Vagina (tissue), 2 donors: ENCODE results near the gene ZFHX3. TPM values are rescaled to one million over a fixed set of nuclear protein-coding genes. Genes with fewer than 3 reads are reported as not detected.

Experiments
- DNase-seq, 2 donors: peaks; one replicate each; pipeline ENCODE4 v3.0.0-alpha.2; 2017; ENCODE audit errors: extremely low spot score in 2 of 2
- H3K27ac ChIP-seq: fragments of 200-600 bp; sonication (generic); one replicate; pipeline ENCODE4 v1.5.1; 2019
- H3K27me3 ChIP-seq: fragments of 200-600 bp; sonication (generic); one replicate; pipeline ENCODE4 v1.5.1; 2019
- H3K36me3 ChIP-seq, 2 donors: fragments of 200-600 bp; sonication (generic); one replicate each; pipeline ENCODE4 v1.5.1; 2017 to 2019
- H3K4me1 ChIP-seq: fragments of 200-600 bp; sonication (generic); one replicate; pipeline ENCODE4 v1.5.1; 2019
- H3K4me3 ChIP-seq, 2 donors: fragments of 200-600 bp; sonication (generic); 1 replicate in 1 of 2; 2 replicates in 1 of 2; pipeline ENCODE4 v1.5.1; 2016 to 2019
- H3K9me3 ChIP-seq: fragments of 200-600 bp; sonication (generic); one replicate; pipeline ENCODE4 v1.5.1; 2019
- POLR2A ChIP-seq, 2 donors: fragments of 450-650 bp; IDR thresholded peaks; one replicate each; pipeline ENCODE4 v1.6.1; 2017; ENCODE audit warnings: antibody characterized with exemption in 2 of 2, mild to moderate bottlenecking in 2 of 2, moderate library complexity in 2 of 2
- POLR2AphosphoS5 ChIP-seq, 2 donors: sonication (generic); formaldehyde crosslinking; IDR thresholded peaks; one replicate each; pipeline ENCODE4 v1.9.0; 2017; ENCODE audit warnings: antibody characterized with exemption in 2 of 2, mild to moderate bottlenecking in 2 of 2, low read depth in 1 of 2; ENCODE audit not compliant: insufficient read depth in 1 of 2
- intact Hi-C: fragments of 100-400 bp; cut with DNase I; formaldehyde crosslinking; loops from one replicate; pipeline ENCODE4 v1.15.1; 2023
- total RNA-seq: library from RNA; depleted of rRNA; stranded (reverse); fragments of >200 nt; gene quantifications from one replicate; pipeline ENCODE4 v1.2.3, GENCODE V29; 2016
- TF ChIP-seq, protein P1 (sequence below), 3 experiments: fragments of 450-650 bp in 2 of 3; fragments of 200-600 bp in 1 of 3; sonication (generic) in 1 of 3; IDR thresholded peaks; one replicate each; pipeline ENCODE4 v1.5.1; 2017 to 2019; ENCODE audit warnings: antibody characterized with exemption in 3 of 3, mild to moderate bottlenecking in 2 of 3, moderate library complexity in 2 of 3

Gene ZFHX3
- total RNA-seq, 1 donor from 2014 or later = 28.0 TPM

- Histone ChIP-seq H3K27me3 (no peaks in the 10 kb centered on the region), H3K9me3 (no peaks in the 10 kb centered on the region), H3K4me3 (peak overlapping the region in 1 of 2 donors; percentile 3), H3K36me3 (peaks cover 0 to 6% of the 10 kb centered on the region in 2 donors), H3K4me1 (peaks cover 17% of the 10 kb centered on the region), H3K27ac (peak overlapping the region; percentile 49)
- TF ChIP-seq, protein P1, sequence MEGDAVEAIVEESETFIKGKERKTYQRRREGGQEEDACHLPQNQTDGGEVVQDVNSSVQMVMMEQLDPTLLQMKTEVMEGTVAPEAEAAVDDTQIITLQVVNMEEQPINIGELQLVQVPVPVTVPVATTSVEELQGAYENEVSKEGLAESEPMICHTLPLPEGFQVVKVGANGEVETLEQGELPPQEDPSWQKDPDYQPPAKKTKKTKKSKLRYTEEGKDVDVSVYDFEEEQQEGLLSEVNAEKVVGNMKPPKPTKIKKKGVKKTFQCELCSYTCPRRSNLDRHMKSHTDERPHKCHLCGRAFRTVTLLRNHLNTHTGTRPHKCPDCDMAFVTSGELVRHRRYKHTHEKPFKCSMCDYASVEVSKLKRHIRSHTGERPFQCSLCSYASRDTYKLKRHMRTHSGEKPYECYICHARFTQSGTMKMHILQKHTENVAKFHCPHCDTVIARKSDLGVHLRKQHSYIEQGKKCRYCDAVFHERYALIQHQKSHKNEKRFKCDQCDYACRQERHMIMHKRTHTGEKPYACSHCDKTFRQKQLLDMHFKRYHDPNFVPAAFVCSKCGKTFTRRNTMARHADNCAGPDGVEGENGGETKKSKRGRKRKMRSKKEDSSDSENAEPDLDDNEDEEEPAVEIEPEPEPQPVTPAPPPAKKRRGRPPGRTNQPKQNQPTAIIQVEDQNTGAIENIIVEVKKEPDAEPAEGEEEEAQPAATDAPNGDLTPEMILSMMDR (IDR thresholded peaks at IDR 0.05) = no peak
- TF ChIP-seq POLR2AphosphoS5 (IDR thresholded peaks at IDR 0.05; ENCODE audit: insufficient read depth in 1 of 2, low read depth in 1 of 2) (no peak), POLR2A (IDR thresholded peaks at IDR 0.05) (no peak)
- intact Hi-C loops = no loop called here
- DNase-seq = no peak
Observed at GRCh38 chr16:72894293-72895151, 153.4 kb downstream of the ZFHX3 start.

DNA sequence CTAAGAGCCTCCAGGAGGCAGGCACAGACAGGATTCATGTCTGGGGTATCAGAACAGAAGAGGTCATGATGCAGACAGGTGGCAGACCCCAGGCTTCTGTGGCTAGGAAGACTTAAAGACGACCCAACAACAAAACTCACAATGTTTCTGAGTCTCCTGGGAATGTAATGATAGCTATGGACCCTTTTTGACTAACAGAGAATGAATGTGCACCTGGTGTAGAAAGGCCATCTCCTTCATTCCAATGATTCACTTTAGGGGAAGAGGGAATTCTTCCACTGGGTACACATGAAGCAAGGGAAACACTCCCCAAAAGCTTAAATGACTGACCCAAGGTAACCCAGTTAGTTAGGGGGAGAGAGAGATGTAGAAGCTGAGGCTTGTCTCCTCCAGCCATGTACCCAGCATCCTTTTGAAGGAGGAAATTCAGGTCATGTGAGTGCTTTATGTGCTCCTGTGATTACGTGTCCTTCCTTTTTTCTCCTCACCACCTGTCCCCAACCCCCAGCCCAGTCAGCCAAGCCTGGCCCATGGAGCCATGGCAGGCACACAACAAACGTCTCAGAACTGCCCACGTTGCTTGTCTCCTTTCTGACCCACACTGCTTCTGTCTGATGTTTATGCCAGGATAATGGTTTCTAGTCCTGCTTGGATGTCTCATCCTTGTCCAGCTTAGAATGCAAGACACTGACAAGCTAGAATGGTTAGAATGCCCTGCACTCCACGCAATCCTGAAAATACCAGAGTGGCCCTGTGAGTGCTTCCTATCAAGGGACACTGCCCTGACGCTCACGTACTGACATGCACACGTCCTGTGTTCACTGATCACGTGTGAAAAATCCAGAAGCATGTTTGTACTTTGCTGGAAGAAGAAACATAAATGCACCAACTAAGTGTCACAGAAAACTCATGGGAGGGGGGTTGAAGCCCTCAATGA lies 156.4 kb downstream of the ZFHX3 start:
- H3K4me3 ChIP-seq = no peak overlapping the region
- no peak for DNase-seq
- H3K27me3 ChIP-seq = no peaks in the 10 kb centered on the region
- H3K27ac ChIP-seq = no peak overlapping the region
- TF ChIP-seq POLR2AphosphoS5 (IDR thresholded peaks at IDR 0.05; ENCODE audit: insufficient read depth in 1 of 2, low read depth in 1 of 2) (no peak), POLR2A (IDR thresholded peaks at IDR 0.05) (no peak)
- TF ChIP-seq, protein P1 (IDR thresholded peaks at IDR 0.05) = no peak
- intact Hi-C loops = no loop called here
- H3K36me3 ChIP-seq = peaks cover 0 to 24% of the 10 kb centered on the region in 2 donors
- peaks cover 17% of the 10 kb centered on the region for H3K4me1 ChIP-seq
- no peaks in the 10 kb centered on the region for H3K9me3 ChIP-seq

DNA sequence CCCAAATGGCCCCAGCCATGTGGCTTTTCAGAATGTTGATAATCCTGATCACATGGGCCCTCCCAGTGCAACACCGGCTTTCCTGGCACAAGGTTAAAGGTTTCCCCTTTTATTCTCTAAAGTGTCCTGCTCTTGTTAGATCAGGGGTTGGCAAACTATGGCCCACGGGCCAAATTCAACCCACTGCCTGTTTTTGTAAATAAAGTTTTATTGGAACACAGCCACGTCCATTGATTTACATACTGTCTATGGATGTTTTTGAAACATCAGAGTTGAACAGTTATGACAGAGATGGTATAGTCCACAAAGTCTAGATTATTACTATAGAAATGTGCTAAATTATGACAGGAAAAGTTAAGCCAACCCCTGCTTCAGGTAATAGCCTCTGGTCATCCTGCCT lies 157.3 kb downstream of the ZFHX3 start:
- Histone ChIP-seq H3K4me3 (no peak overlapping the region), H3K4me1 (peaks cover 17% of the 10 kb centered on the region), H3K27me3 (no peaks in the 10 kb centered on the region), H3K9me3 (no peaks in the 10 kb centered on the region), H3K36me3 (peaks cover 0 to 24% of the 10 kb centered on the region in 2 donors), H3K27ac (no peak overlapping the region)
- intact Hi-C loops = no loop called here
- no peak for DNase-seq
- TF ChIP-seq POLR2AphosphoS5 (IDR thresholded peaks at IDR 0.05; ENCODE audit: insufficient read depth in 1 of 2, low read depth in 1 of 2) = no peak
- TF ChIP-seq, protein P1 (IDR thresholded peaks at IDR 0.05) = no peak
- TF ChIP-seq POLR2A (IDR thresholded peaks at IDR 0.05) = no peak

DNA sequence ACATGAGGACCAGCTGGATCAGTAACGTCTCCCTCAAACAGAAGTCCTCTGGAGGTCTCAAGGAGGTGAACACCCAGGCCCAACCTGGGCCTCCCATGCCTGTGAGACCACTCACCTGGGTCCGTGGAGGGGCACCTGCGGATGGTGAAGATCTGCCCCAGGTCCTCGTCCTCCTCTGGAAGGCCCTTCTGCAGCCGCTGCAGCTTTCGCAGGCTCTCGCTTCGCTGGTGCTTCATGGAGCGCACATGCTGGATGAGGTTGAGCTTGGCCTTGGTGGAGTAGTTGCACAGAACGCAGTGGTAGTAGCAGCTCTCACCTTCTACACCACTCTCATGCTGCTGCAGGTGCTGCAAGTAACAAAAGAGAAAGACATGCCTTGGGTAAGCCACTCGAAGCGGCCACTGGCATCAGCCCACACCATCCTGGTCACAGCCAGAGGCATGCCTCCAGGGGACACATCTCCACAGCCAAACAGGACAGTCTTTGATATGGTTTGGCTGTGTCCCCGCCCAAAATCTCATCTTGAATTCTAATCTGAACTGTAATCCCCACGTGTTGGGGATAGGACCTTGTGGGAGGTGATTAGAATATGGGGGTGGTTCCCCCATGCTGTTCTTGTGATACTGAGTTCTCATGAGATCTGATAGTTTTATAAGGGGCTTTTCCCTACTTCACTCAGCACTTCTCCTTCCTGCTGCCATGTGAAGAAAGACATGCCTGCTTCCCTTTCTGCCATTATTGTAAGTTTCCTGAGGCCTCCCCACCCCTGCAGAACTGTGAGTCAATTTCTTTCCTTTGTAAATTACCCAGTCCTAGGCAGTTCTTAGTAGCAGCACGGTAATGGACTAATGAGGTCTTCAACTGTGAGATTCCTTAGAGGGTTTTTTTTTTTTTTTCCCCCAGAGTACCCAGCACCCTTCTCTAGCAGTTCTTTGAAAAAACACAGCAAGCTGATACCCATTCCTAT lies 158.0 kb downstream of the ZFHX3 start:
- no peak overlapping the region for H3K27ac ChIP-seq
- no peak for DNase-seq
- no peak overlapping the region for H3K4me3 ChIP-seq
- intact Hi-C loops = no loop called here
- peaks cover 16% of the 10 kb centered on the region for H3K4me1 ChIP-seq
- no peaks in the 10 kb centered on the region for H3K27me3 ChIP-seq
- peaks cover 0 to 24% of the 10 kb centered on the region in 2 donors for H3K36me3 ChIP-seq
- TF ChIP-seq POLR2A (IDR thresholded peaks at IDR 0.05) (no peak), POLR2AphosphoS5 (IDR thresholded peaks at IDR 0.05; ENCODE audit: insufficient read depth in 1 of 2, low read depth in 1 of 2) (no peak)
- TF ChIP-seq, protein P1 (IDR thresholded peaks at IDR 0.05) = no peak
- no peaks in the 10 kb centered on the region for H3K9me3 ChIP-seq
